Measurements from ENCODE around the gene TMEM72. TPM values are rescaled to one million over a fixed set of nuclear protein-coding genes. Genes with fewer than 3 reads are reported as not detected.
A peak's percentile ranks its signal among the peaks of the same experiment; 100 is the strongest.

Gene TMEM72
- 0.13 TPM in 1 of 2 replicates, not detected in the other for total RNA-seq
- polyA plus RNA-seq: 0.69 TPM in 1 of 2 replicates, not detected in the other

DNA sequence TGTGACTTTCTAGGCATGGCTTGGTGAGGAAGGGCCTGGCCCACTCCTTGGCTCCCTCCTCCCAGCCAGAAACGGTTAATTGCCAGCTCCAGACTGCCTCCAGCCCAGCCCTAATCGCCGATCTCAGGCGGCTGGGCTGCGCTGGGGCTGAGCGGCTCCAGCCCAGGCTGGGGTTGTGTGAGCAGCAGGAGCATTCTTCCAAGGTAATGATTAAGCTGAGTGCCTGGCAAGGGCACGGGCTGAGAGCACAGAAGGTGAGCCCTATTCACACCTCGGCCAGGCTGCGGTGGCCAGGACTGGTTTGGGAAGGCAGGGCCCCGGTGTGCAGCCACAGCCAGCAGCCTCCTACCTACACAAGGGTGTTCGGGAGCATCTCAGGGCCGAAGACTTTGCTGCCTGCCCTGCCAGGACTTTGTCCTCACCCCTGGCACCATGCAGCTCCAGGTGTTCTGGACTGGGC is at the start of gene TMEM72:
Gene TMEM72 (plus strand): TSS at position 257 of the 460 bp plus-strand sequence. CDS start 176 bp downstream, at position 433.
- Histone ChIP-seq H4K20me1 (ENCODE audit: insufficient read depth, poor library complexity, severe bottlenecking) (no peaks in the 10 kb centered on the region), H3K36me3 (replicated peaks; ENCODE audit: insufficient read depth, low read depth) (no peaks in the 10 kb centered on the region), H3K9me2 (replicated peaks; ENCODE audit: insufficient read depth) (no peaks in the 10 kb centered on the region), H3K27me3 (no peaks in the 10 kb centered on the region), H3K9me3 (ENCODE audit: low read depth) (no peaks in the 10 kb centered on the region), H3K4me2 (peak within 1 kb of the TSS; percentile 11), H3K27ac (peak within 1 kb of the TSS; percentile 48), H2AFZ (no peak within 1 kb of the TSS), H3K4me1 (ENCODE audit: insufficient read depth) (peaks cover 32% of the 10 kb centered on the region), H3K79me2 (no peaks in the 10 kb centered on the region), H3K4me3 (no peak within 1 kb of the TSS)
- peak; percentile 79 for DNase-seq (ENCODE audit: low spot score)
- no peak for TF ChIP-seq EZH2phosphoT487 (IDR thresholded peaks at IDR 0.05; ENCODE audit: low read depth, severe bottlenecking, unreplicated experiment)
- WGBS (ENCODE audit: low lambda C conversion rate, missing lambda C conversion rate): 28% methylated on average over 12 of the region's 12 CpGs

DNA sequence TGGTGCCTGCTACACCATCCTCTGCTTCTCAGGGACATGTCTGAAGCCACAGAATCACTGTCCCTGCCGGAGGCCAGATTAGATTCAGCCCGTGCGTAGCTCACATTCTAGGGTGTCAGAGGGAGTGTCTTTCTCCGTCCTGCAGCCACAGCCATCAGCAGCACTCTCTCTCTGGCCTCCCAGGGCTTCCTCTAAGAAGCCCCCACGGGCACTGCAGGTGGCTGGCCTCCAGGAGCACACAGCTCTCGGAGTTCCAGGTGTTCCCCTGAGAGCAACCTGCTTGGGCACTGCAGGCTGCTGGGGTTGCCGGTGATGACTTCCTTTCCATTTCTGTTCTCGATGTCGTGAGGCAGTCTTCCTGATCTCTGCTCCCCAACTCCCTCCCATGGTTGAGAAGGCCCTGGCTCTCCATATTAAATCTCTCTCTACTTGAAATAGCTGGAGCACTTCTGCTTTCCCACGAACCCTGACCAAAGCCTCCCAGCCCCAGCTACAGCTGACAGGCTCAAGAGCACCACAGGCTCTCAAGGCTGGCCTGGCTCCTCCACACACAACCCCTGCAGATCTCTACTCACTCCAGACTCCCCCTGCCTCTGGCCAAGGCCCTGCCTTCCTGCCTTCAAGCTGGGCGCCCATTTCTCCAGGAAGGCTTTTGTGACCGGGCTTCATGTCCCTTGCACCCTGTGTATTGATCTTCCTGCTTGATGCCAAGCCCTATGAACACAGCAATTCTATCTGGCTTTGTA is 49.0 kb upstream of the TMEM72 start:
- Histone ChIP-seq H2AFZ (no peak overlapping the region), H3K9me3 (ENCODE audit: low read depth) (no peaks in the 10 kb centered on the region), H3K36me3 (replicated peaks; ENCODE audit: insufficient read depth, low read depth) (no peaks in the 10 kb centered on the region), H3K4me3 (no peak overlapping the region), H3K4me1 (ENCODE audit: insufficient read depth) (peaks cover 26% of the 10 kb centered on the region), H3K27me3 (peaks cover 2% of the 10 kb centered on the region), H4K20me1 (ENCODE audit: insufficient read depth, poor library complexity, severe bottlenecking) (no peaks in the 10 kb centered on the region), H3K79me2 (no peaks in the 10 kb centered on the region), H3K27ac (peak overlapping the region; percentile 75), H3K9me2 (replicated peaks; ENCODE audit: insufficient read depth) (no peaks in the 10 kb centered on the region), H3K4me2 (no peak overlapping the region)
- WGBS (ENCODE audit: low lambda C conversion rate, missing lambda C conversion rate): 87% methylated on average over 12 of the region's 12 CpGs
- TF ChIP-seq, protein P1, sequence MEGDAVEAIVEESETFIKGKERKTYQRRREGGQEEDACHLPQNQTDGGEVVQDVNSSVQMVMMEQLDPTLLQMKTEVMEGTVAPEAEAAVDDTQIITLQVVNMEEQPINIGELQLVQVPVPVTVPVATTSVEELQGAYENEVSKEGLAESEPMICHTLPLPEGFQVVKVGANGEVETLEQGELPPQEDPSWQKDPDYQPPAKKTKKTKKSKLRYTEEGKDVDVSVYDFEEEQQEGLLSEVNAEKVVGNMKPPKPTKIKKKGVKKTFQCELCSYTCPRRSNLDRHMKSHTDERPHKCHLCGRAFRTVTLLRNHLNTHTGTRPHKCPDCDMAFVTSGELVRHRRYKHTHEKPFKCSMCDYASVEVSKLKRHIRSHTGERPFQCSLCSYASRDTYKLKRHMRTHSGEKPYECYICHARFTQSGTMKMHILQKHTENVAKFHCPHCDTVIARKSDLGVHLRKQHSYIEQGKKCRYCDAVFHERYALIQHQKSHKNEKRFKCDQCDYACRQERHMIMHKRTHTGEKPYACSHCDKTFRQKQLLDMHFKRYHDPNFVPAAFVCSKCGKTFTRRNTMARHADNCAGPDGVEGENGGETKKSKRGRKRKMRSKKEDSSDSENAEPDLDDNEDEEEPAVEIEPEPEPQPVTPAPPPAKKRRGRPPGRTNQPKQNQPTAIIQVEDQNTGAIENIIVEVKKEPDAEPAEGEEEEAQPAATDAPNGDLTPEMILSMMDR (IDR thresholded peaks at IDR 0.05; ENCODE audit: poor library complexity): no peak
- TF ChIP-seq EZH2 (IDR thresholded peaks at IDR 0.05; ENCODE audit: borderline replicate concordance) (no peak), EZH2phosphoT487 (IDR thresholded peaks at IDR 0.05; ENCODE audit: low read depth, severe bottlenecking, unreplicated experiment) (no peak)
- DNase-seq (ENCODE audit: low spot score): no peak

DNA sequence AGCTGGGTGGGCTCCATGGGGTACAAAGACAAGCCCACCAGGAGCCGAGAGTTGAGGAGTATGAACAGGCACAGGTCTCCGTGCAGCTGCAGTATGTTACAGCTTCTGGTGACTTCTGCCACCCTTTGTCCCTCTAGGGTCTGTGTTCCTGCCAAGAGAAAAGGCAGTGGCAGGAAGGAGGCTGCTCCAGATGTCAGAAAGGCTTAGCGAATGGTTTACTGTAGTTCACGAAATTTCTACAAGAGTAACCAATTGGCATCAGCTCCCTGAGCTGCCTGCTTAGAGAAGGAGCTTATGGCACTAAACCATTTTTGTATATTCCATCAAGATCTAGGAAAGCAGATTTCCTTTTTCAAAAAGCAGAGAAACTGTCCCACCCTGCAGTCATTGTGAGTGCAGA is 48.2 kb upstream of the TMEM72 start:
- no peak overlapping the region for H3K4me3 ChIP-seq

More for the DNA sequence above, 48.2 kb upstream of the TMEM72 start:
- peak overlapping the region; percentile 75 for H3K27ac ChIP-seq
- H3K79me2 ChIP-seq: no peaks in the 10 kb centered on the region
- DNase-seq (ENCODE audit: low spot score): no peak
- peaks cover 26% of the 10 kb centered on the region for H3K4me1 ChIP-seq (ENCODE audit: insufficient read depth)
- H3K36me3 ChIP-seq (replicated peaks; ENCODE audit: insufficient read depth, low read depth): no peaks in the 10 kb centered on the region
- no peaks in the 10 kb centered on the region for H3K9me2 ChIP-seq (replicated peaks; ENCODE audit: insufficient read depth)
- no peaks in the 10 kb centered on the region for H4K20me1 ChIP-seq (ENCODE audit: insufficient read depth, poor library complexity, severe bottlenecking)
- H3K4me2 ChIP-seq: peak overlapping the region; percentile 80
- H3K27me3 ChIP-seq: peaks cover 2% of the 10 kb centered on the region
- TF ChIP-seq EZH2phosphoT487 (IDR thresholded peaks at IDR 0.05; ENCODE audit: low read depth, severe bottlenecking, unreplicated experiment): no peak
- TF ChIP-seq EZH2 (IDR thresholded peaks at IDR 0.05; ENCODE audit: borderline replicate concordance): no peak
- TF ChIP-seq, protein P1 (IDR thresholded peaks at IDR 0.05; ENCODE audit: poor library complexity): no peak
- no peak overlapping the region for H2AFZ ChIP-seq
- no peaks in the 10 kb centered on the region for H3K9me3 ChIP-seq (ENCODE audit: low read depth)
- 56% methylated on average over 4 of the region's 4 CpGs for WGBS (ENCODE audit: low lambda C conversion rate, missing lambda C conversion rate)

Data from hepatocyte (in vitro differentiated cells).